H1 (cell line): ENCODE results near the gene HNRNPH2. TPM values are rescaled to one million over a fixed set of nuclear protein-coding genes. Genes with fewer than 3 reads are reported as not detected.

Experiments
- CTCF ChIA-PET: fragments of 300-600 bp; sonication (Branson Sonifier 250); formaldehyde crosslinking; loops from one replicate; lab custom pipeline; 2021; ENCODE audit not compliant: partially characterized antibody; lab: Charles Lee
- POLR2A ChIA-PET: fragments of 300-600 bp; sonication (Branson Sonifier 250); formaldehyde crosslinking; loops from one replicate; lab custom pipeline; 2021; ENCODE audit warnings: inconsistent platforms; ENCODE audit not compliant: partially characterized antibody; lab: Charles Lee
- DNase-seq, 2 experiments: peaks; one replicate each; pipeline versions ENCODE4 v3.0.0 to v3.0.0-alpha.2; 2010 to 2022; ENCODE audit warnings: low spot score in 2 of 2, low read depth in 1 of 2, mixed read lengths in 1 of 2
- FAIRE-seq: peaks from 2 replicates; lab custom pipeline; 2011; peaks lifted over from hg19 to GRCh38; lab: Jason Lieb, UNC
- H2AFZ ChIP-seq: 2 replicates; pipeline ENCODE4 v1.8.1; 2012; ENCODE audit warnings: low read length, inconsistent platforms
- H2AK5ac ChIP-seq: 2 replicates; pipeline ENCODE4 v1.6.1; 2013; ENCODE audit warnings: low read depth, low read length
- H2BK120ac ChIP-seq: replicated peaks from 2 replicates; pipeline ENCODE3; 2013; ENCODE audit warnings: low read depth, low read length, inconsistent platforms
- H2BK12ac ChIP-seq: 2 replicates; pipeline ENCODE4 v1.6.1; 2013; ENCODE audit warnings: low read depth, low read length
- H2BK15ac ChIP-seq: 2 replicates; pipeline ENCODE4 v1.6.1; 2013; ENCODE audit warnings: low read length
- H2BK20ac ChIP-seq: 2 replicates; pipeline ENCODE4 v1.6.1; 2013; ENCODE audit warnings: low read length
- H2BK5ac ChIP-seq: 2 replicates; pipeline ENCODE4 v1.6.1; 2013; ENCODE audit warnings: low read depth, low read length
- H3K14ac ChIP-seq: 2 replicates; pipeline ENCODE4 v1.6.1; 2013; ENCODE audit warnings: inconsistent platforms; ENCODE audit not compliant: insufficient read length
- H3K18ac ChIP-seq: 2 replicates; pipeline ENCODE4 v1.6.1; 2013; ENCODE audit warnings: low read length; ENCODE audit errors: extremely low read depth
- H3K23ac ChIP-seq: 2 replicates; pipeline ENCODE4 v1.6.1; 2013; ENCODE audit warnings: inconsistent platforms; ENCODE audit not compliant: insufficient read length
- H3K23me2 ChIP-seq: 2 replicates; pipeline ENCODE4 v1.6.1; 2013; ENCODE audit warnings: low read depth, low read length
- H3K27ac ChIP-seq: 2 replicates; pipeline ENCODE4 v1.6.1; 2011; ENCODE audit warnings: low read depth, low read length, inconsistent platforms
- H3K27me3 ChIP-seq, 4 experiments: replicated peaks in 1 of 4; 1 replicate in 1 of 4; 2 replicates in 3 of 4; pipeline versions ENCODE4 v1.6.1 to v1.8.1; 2011 to 2013; ENCODE audit warnings: low read length in 3 of 4, mild to moderate bottlenecking in 3 of 4, inconsistent platforms in 2 of 4, mixed read lengths in 2 of 4, moderate library complexity in 1 of 4; ENCODE audit not compliant: control insufficient read depth in 3 of 4, insufficient read depth in 3 of 4; ENCODE audit errors: extremely low read depth in 1 of 4
- H3K36me3 ChIP-seq, 4 experiments: 2 replicates each; pipeline versions ENCODE4 v1.6.1 to v1.8.1; 2011 to 2013; ENCODE audit warnings: mild to moderate bottlenecking in 4 of 4, low read length in 3 of 4, moderate library complexity in 2 of 4, control low read depth in 1 of 4, inconsistent platforms in 1 of 4; ENCODE audit not compliant: insufficient read depth in 4 of 4, control insufficient read depth in 2 of 4
- H3K4ac ChIP-seq: replicated peaks from 2 replicates; pipeline ENCODE3; 2013; ENCODE audit warnings: low read length, low read depth, mixed read lengths, inconsistent platforms; ENCODE audit not compliant: insufficient read length
- H3K4me1 ChIP-seq, 4 experiments: replicated peaks in 1 of 4; 1 replicate in 1 of 4; 2 replicates in 3 of 4; pipeline versions ENCODE4 v1.6.1 to v1.8.1; 2011 to 2013; ENCODE audit warnings: low read length in 3 of 4, inconsistent platforms in 2 of 4, mixed read lengths in 1 of 4; ENCODE audit not compliant: insufficient read depth in 4 of 4, control insufficient read depth in 3 of 4
- H3K4me2 ChIP-seq, 2 experiments: 2 replicates each; pipeline versions ENCODE4 v1.6.1 to v1.8.1; 2011 to 2013; ENCODE audit warnings: low read depth in 2 of 2, low read length in 2 of 2, control low read depth in 1 of 2, inconsistent platforms in 1 of 2, mild to moderate bottlenecking in 1 of 2; ENCODE audit not compliant: insufficient read depth in 1 of 2
- H3K4me3 ChIP-seq, 4 experiments: fragments of 200-600, 300-600 bp in 1 of 4; sonication (generic), shearing (Covaris generic), sonication (Bioruptor Twin) in 1 of 4; 2 replicates each; pipeline versions ENCODE4 v1.5.1 to v1.8.1; 2011 to 2016; ENCODE audit warnings: low read length in 4 of 4, low read depth in 3 of 4, control low read depth in 2 of 4, inconsistent platforms in 2 of 4, mild to moderate bottlenecking in 2 of 4, mixed read lengths in 1 of 4, moderate library complexity in 1 of 4; ENCODE audit not compliant: insufficient read depth in 2 of 4; ENCODE audit errors: extremely low read depth in 1 of 4
- H3K56ac ChIP-seq: replicated peaks from 2 replicates; pipeline ENCODE3; 2013; ENCODE audit warnings: low read depth, mild to moderate bottlenecking, mixed read lengths, low read length, inconsistent platforms; ENCODE audit not compliant: insufficient read length
- H3K79me1 ChIP-seq: 2 replicates; pipeline ENCODE4 v1.6.1; 2013; ENCODE audit warnings: low read depth, low read length, control low read depth
- H3K79me2 ChIP-seq, 2 experiments: 2 replicates each; pipeline versions ENCODE4 v1.6.1 to v1.8.1; 2012 to 2013; ENCODE audit warnings: low read length in 2 of 2, mild to moderate bottlenecking in 2 of 2, inconsistent platforms in 1 of 2; ENCODE audit not compliant: insufficient read depth in 2 of 2, control insufficient read depth in 1 of 2
- H3K9ac ChIP-seq, 4 experiments: replicated peaks in 1 of 4; 1 replicate in 1 of 4; 2 replicates in 3 of 4; pipeline versions ENCODE4 v1.6.1 to v1.8.1; 2011 to 2013; ENCODE audit warnings: low read depth in 3 of 4, low read length in 3 of 4, control low read depth in 2 of 4, mild to moderate bottlenecking in 2 of 4, moderate library complexity in 2 of 4, inconsistent platforms in 1 of 4; ENCODE audit errors: extremely low read depth in 1 of 4
- H3K9me3 ChIP-seq, 2 experiments: 2 replicates each; pipeline versions ENCODE4 v1.6.1 to v1.8.1; 2012 to 2013; ENCODE audit warnings: mild to moderate bottlenecking in 2 of 2, moderate library complexity in 2 of 2, control low read depth in 1 of 2, inconsistent platforms in 1 of 2, low read depth in 1 of 2, low read length in 1 of 2, mixed read lengths in 1 of 2; ENCODE audit not compliant: insufficient read depth in 2 of 2
- H4K20me1 ChIP-seq, 2 experiments: replicated peaks in 1 of 2; 2 replicates each; pipeline versions ENCODE3 to v1.8.1; 2011 to 2013; ENCODE audit warnings: inconsistent platforms in 2 of 2, low read length in 2 of 2, mild to moderate bottlenecking in 1 of 2; ENCODE audit not compliant: insufficient read depth in 2 of 2, control insufficient read depth in 1 of 2
- H4K5ac ChIP-seq: 2 replicates; pipeline ENCODE4 v1.6.1; 2013; ENCODE audit warnings: low read length, low read depth, mixed read lengths, inconsistent platforms; ENCODE audit not compliant: insufficient read length
- H4K8ac ChIP-seq: 2 replicates; pipeline ENCODE4 v1.8.0; 2013; ENCODE audit warnings: mild to moderate bottlenecking, moderate library complexity, low read length, inconsistent platforms; ENCODE audit not compliant: insufficient read depth; ENCODE audit errors: extremely low read depth
- H4K91ac ChIP-seq: replicated peaks from 2 replicates; pipeline ENCODE3; 2013; ENCODE audit warnings: low read length, mixed read lengths, inconsistent platforms; ENCODE audit not compliant: insufficient read length
- BCL11A ChIP-seq, 2 experiments: IDR thresholded peaks; one replicate each; pipeline ENCODE4 v1.6.1; 2011; ENCODE audit warnings: low read depth in 2 of 2, low read length in 2 of 2, mild to moderate bottlenecking in 2 of 2
- FOSL1 ChIP-seq: IDR thresholded peaks from 2 replicates; pipeline ENCODE4 v1.6.1; 2011; ENCODE audit warnings: mild to moderate bottlenecking, low read depth, low read length, moderate library complexity; ENCODE audit not compliant: insufficient read depth
- PHF8 ChIP-seq: fragments of 200-600 bp; sonication (generic); conservative IDR thresholded peaks from 2 replicates; pipeline ENCODE4 v1.7.1; 2012; ENCODE audit warnings: low read depth, mild to moderate bottlenecking, inconsistent platforms, low read length, moderate library complexity
- RBBP5 ChIP-seq: IDR thresholded peaks from 2 replicates; pipeline ENCODE4 v1.7.1; 2012; ENCODE audit warnings: low read depth, mild to moderate bottlenecking, inconsistent platforms, low read length, moderate library complexity, borderline replicate concordance
- SRF ChIP-seq: IDR thresholded peaks from 2 replicates; pipeline ENCODE4 v1.6.1; 2011; ENCODE audit warnings: mild to moderate bottlenecking, low read depth, low read length, moderate library complexity
- TEAD4 ChIP-seq: IDR thresholded peaks from 2 replicates; pipeline ENCODE4 v1.6.1; 2012; ENCODE audit warnings: low read depth, low read length, inconsistent platforms, mixed read lengths
- WGBS, 2 experiments: shearing (Covaris generic) in 1 of 2; methylation state at CpG; one replicate each; pipeline versions ENCODE4 v1.1.6 to v1.1.7; 2013 to 2015; ENCODE audit warnings: low lambda C conversion rate in 2 of 2, mixed read lengths in 2 of 2, inconsistent platforms in 1 of 2, low coverage in 1 of 2, missing lambda C conversion rate in 1 of 2; ENCODE audit not compliant: insufficient replicate concordance in 2 of 2, insufficient coverage in 1 of 2, insufficient read length in 1 of 2; ENCODE audit errors: extremely low coverage in 1 of 2, missing lambda C conversion rate in 1 of 2; 5-methylcytosine and 5-hydroxymethylcytosine counted together
- polyA plus RNA-seq, 7 experiments: library from polyadenylated mRNA; depleted of rRNA in 3 of 7; stranded (reverse) in 5 of 7; unstranded in 2 of 7; fragments of >200 nt in 5 of 7; fragments of 200-250 nt in 2 of 7; gene quantifications; 1 replicate in 5 of 7; 2 replicates in 1 of 7; 4 replicates in 1 of 7; pipeline versions ENCODE4 v1.2.1 to v1.2.3, GENCODE V29; 2011 to 2013; ENCODE audit warnings: missing spikeins in 2 of 7, mixed read lengths in 2 of 7
- total RNA-seq: library from RNA; stranded (reverse); fragmentation: NEBNext Ultra II Directional; extraction: Animal tissue kit (Norgen Biotek cat#: 25700); gene quantifications from 2 replicates; pipeline ENCODE4 v1.2.1, GENCODE V29; 2021
- TF ChIP-seq, protein P1 (sequence below): IDR thresholded peaks from 2 replicates; pipeline ENCODE4 v1.6.1; 2011; ENCODE audit warnings: low read depth, mild to moderate bottlenecking, low read length; ENCODE audit not compliant: insufficient read depth

HNRNPH2 gene
- total and polyA plus RNA-seq, 2 of the 8 experiments (the other 6 are each of a cell fraction or from before 2014, with no cell fraction given): 27.7 to 66.7 TPM

DNA sequence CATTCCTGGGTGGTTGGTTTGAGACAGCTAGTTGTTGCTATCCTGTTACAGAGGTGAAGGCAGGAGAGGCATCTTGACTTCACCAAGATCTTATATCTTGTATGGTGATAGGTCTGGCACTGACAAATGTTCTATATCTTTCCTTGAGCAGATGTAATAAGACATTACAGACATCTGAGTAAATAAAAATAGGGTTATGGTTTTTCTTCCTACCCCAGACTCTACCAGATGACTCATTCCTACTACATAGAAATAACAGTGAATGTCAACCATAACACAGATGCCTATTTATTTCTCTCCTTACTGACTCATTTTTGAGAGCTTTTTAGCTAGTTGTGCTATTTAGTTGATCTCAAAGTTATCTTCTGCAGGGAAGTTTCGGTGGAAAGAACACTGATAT, 21.9 kb downstream of the HNRNPH2 start:
- H3K4me2 ChIP-seq: no peak overlapping the region
- WGBS, 2 experiments: 57% methylated on average over 1 of the region's 1 CpG; no CpG with 5 or more reads in 1 of the 2 experiments
- H3K9ac ChIP-seq: no peak overlapping the region
- H3K18ac ChIP-seq: no peak overlapping the region
- TF ChIP-seq BCL11A (IDR thresholded peaks at IDR 0.05; ENCODE audit: low read depth in 2 of 2, low read length in 2 of 2): no peak
- TF ChIP-seq PHF8: no peak
- no peak for TF ChIP-seq SRF
- no peak for TF ChIP-seq FOSL1
- TF ChIP-seq RBBP5: no peak
- TF ChIP-seq TEAD4: no peak
- TF ChIP-seq, protein P1, sequence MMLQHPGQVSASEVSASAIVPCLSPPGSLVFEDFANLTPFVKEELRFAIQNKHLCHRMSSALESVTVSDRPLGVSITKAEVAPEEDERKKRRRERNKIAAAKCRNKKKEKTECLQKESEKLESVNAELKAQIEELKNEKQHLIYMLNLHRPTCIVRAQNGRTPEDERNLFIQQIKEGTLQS: no peak
- no peak overlapping the region for H2BK5ac ChIP-seq
- no peak overlapping the region for H3K4ac ChIP-seq
- H4K20me1 ChIP-seq: no peaks in the 10 kb centered on the region
- DNase-seq: no peak
- H4K91ac ChIP-seq: no peak overlapping the region
- no peaks in the 10 kb centered on the region for H3K79me1 ChIP-seq
- H3K14ac ChIP-seq: no peak overlapping the region
- ChIA-PET CTCF (interaction anchor here (0.7 kb wide), 1 partner anchor 613 kb away, joined by 3 read pairs; no protein-coding TSS in a partner anchor), POLR2A (no interaction called here)
- H2AFZ ChIP-seq: no peak overlapping the region
- 0 out of 4 replicates have a peak, but pooled peaks cover 0 to 3% of the 10 kb centered on the region in 2 experiments for H3K9me3 ChIP-seq
- H3K79me2 ChIP-seq: no peaks in the 10 kb centered on the region
- no peak for FAIRE-seq
- H2BK15ac ChIP-seq: no peak overlapping the region
- no peak overlapping the region for H2BK20ac ChIP-seq
- no peak overlapping the region for H4K5ac ChIP-seq
- no peak overlapping the region for H3K56ac ChIP-seq
- H4K8ac ChIP-seq: no peak overlapping the region
- no peak overlapping the region for H3K27ac ChIP-seq
- no peak overlapping the region for H3K4me3 ChIP-seq
- H2BK12ac ChIP-seq: no peak overlapping the region
- no peak overlapping the region for H2AK5ac ChIP-seq
- H3K27me3 ChIP-seq: no peaks in the 10 kb centered on the region
- H3K23ac ChIP-seq: no peak overlapping the region
- H3K36me3 ChIP-seq: peaks cover 0 to 18% (median 2%) of the 10 kb centered on the region in 4 experiments; a peak in 4 of 8 replicates
- no peaks in the 10 kb centered on the region for H3K4me1 ChIP-seq
- H3K23me2 ChIP-seq: no peaks in the 10 kb centered on the region
- no peak overlapping the region for H2BK120ac ChIP-seq
